Measurements from ENCODE around the gene PJA1. TPM values are rescaled to one million over a fixed set of nuclear protein-coding genes. Genes with fewer than 3 reads are reported as not detected.

The PJA1 gene
- total RNA-seq, 3 donors from 2014 or later (not counting 1 experiment from before 2014, with no cell fraction given) = 18.5 to 23.4 (median 22.0) TPM

DNA sequence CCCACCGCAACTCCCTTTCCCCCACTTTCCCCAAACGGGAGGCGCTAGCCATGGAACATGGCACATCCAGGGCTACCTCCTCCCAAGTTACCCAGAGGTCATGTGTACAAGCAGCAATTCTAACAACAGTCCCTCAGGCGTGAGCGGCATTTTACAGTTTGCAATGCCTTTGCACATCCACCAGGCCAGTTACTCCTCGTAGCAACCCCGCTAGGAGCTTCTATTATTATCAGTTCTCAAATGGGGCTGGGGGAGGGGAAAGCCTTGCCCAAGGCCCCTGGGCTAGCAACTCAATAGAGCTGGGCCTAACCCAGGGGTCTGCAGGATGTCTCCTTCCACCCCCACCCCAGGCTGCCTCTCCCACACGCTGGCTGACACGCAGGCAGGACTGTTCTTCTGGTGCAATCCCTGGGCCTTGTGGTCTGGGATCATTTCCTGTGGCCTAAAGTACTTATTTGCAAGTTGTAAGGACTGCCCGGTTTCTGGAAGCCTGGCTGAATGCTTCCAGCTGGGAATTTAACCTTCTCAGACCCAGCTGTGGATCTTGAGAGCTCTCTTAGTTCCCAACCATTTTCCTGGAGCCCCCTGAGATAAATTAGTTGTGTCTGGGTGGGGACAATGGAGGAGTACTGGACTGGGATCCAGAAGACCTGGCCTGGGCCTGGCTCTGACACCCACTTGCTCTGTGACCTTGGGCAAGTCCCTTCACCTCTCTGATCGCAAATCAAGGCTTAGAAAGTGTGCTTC lies 27.7 kb downstream of the PJA1 start:
- no peak overlapping the region for H3K4me3 ChIP-seq (ENCODE audit: low read length)
- Mint-ChIP-seq H3K27me3 (ENCODE audit: low read depth in 2 of 2) (peaks cover 8 to 20% of the 10 kb centered on the region in 2 donors), H3K4me3 (no peak overlapping the region), H3K4me1 (no peaks in the 10 kb centered on the region), H3K27ac (no peak overlapping the region), H3K36me3 (no peaks in the 10 kb centered on the region), H3K9me3 (no peaks in the 10 kb centered on the region)
- ATAC-seq = no peak
- H3K4me1 ChIP-seq (ENCODE audit: control insufficient read depth, insufficient read depth, low read length) = no peaks in the 10 kb centered on the region
- no peaks in the 10 kb centered on the region for H3K9me3 ChIP-seq (ENCODE audit: control insufficient read depth, insufficient read depth, low read length)
- peaks cover 3% of the 10 kb centered on the region for H3K27me3 ChIP-seq (ENCODE audit: control insufficient read depth, insufficient read depth, low read length)
- H3K27ac ChIP-seq (ENCODE audit: low read length) = no peak overlapping the region
- H3K36me3 ChIP-seq (ENCODE audit: control insufficient read depth, insufficient read depth, low read length) = no peaks in the 10 kb centered on the region
- 69% methylated on average over 7 of the region's 11 CpGs for WGBS (ENCODE audit: insufficient coverage)
- TF ChIP-seq, protein P1, sequence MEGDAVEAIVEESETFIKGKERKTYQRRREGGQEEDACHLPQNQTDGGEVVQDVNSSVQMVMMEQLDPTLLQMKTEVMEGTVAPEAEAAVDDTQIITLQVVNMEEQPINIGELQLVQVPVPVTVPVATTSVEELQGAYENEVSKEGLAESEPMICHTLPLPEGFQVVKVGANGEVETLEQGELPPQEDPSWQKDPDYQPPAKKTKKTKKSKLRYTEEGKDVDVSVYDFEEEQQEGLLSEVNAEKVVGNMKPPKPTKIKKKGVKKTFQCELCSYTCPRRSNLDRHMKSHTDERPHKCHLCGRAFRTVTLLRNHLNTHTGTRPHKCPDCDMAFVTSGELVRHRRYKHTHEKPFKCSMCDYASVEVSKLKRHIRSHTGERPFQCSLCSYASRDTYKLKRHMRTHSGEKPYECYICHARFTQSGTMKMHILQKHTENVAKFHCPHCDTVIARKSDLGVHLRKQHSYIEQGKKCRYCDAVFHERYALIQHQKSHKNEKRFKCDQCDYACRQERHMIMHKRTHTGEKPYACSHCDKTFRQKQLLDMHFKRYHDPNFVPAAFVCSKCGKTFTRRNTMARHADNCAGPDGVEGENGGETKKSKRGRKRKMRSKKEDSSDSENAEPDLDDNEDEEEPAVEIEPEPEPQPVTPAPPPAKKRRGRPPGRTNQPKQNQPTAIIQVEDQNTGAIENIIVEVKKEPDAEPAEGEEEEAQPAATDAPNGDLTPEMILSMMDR (IDR thresholded peaks at IDR 0.05) = no peak
- intact Hi-C loops (cut with micrococcal nuclease) = no loop called here
- no peak for DNase-seq

DNA sequence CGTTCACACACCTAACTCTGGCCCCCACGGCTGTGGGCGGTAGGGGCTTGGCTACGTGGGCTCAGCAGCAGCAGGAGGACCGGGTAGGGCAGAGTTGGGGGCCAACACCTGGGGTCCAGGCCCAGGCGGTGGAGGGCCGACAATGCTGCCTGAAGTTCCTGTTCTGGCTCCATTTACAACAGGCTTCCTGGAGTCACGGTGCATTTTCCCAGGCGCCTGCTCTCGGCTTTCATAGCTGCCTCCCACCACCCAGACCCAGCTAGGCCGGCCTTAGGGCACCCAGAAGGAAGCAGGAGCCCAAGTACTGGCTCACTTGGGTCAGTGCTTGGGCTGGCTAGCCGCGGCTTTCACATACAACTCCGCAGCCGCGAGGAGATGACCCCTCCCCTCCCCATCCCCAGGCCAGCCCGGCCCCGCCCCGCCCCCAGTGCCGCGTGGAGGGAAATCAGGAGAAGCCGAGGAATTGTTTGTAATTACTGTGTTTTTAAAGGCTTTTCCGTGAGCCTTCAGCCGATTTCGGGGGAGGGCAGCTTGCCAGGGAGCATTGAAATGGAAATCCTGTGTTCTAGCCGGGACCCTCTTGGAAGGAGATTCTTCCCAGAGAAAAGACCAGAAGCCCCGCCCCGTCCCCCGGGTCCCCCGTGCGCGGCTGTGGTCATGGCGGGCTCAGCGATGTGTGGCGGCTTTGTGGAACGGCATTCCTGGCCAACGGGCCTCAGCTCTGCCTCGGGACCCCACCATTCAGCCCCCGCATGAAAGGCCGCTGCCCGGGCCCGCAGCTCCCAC lies 28.5 kb downstream of the PJA1 start:
- ATAC-seq (no peak), DNase-seq (no peak)
- H3K36me3 Mint-ChIP-seq = no peaks in the 10 kb centered on the region
- H3K27me3 Mint-ChIP-seq (ENCODE audit: low read depth in 2 of 2) = peaks cover 10 to 20% of the 10 kb centered on the region in 2 donors
- H3K9me3 ChIP-seq (ENCODE audit: control insufficient read depth, insufficient read depth, low read length) = no peaks in the 10 kb centered on the region
- TF ChIP-seq, protein P1 (IDR thresholded peaks at IDR 0.05) = no peak
- no peaks in the 10 kb centered on the region for H3K36me3 ChIP-seq (ENCODE audit: control insufficient read depth, insufficient read depth, low read length)
- H3K4me3 ChIP-seq (ENCODE audit: low read length) = no peak overlapping the region
- no peaks in the 10 kb centered on the region for H3K9me3 Mint-ChIP-seq
- no peak overlapping the region for H3K27ac ChIP-seq (ENCODE audit: low read length)
- no peaks in the 10 kb centered on the region for H3K4me1 Mint-ChIP-seq
- no peaks in the 10 kb centered on the region for H3K4me1 ChIP-seq (ENCODE audit: control insufficient read depth, insufficient read depth, low read length)
- H3K27ac Mint-ChIP-seq = no peak overlapping the region
- 24% methylated on average over 31 of the region's 42 CpGs for WGBS (ENCODE audit: insufficient coverage)
- H3K4me3 Mint-ChIP-seq = no peak overlapping the region
- H3K27me3 ChIP-seq (ENCODE audit: control insufficient read depth, insufficient read depth, low read length) = peaks cover 3% of the 10 kb centered on the region
- intact Hi-C loops (cut with micrococcal nuclease) = no loop called here

DNA sequence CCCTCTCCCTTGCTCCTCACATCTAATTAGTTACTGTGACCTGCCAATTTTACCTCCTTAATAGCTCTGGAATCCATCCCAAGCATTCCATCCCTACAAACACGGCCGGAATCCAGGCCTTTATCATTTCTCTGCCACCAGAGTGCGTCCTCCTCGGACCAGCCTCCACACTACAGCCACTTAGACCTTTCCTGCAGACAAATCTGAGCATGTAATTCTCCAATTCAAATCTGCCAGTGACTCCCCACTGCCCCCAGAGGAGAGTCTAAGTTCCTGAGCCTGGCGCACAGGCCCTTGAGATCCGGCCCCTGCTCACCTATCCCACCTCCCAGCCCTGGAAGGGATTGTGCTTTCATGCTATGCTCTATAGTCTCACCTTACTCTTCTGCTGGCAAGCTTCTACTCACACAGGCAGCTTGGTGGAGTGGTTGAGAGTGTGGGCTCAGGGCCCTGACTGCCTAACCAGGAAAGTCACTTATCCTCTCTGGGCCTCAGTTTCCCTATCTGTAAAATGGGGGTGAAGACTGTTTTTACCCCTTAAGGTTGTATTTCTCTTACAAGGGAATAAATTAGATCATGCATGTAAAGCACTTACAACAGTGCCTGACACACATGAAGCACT lies 31.2 kb downstream of the PJA1 start:
- Mint-ChIP-seq H3K27me3 (ENCODE audit: low read depth in 2 of 2) (peaks cover 16 to 32% of the 10 kb centered on the region in 2 donors), H3K27ac (no peak overlapping the region), H3K9me3 (no peaks in the 10 kb centered on the region), H3K36me3 (no peaks in the 10 kb centered on the region), H3K4me3 (no peak overlapping the region), H3K4me1 (no peaks in the 10 kb centered on the region)
- Histone ChIP-seq H3K4me3 (ENCODE audit: low read length) (no peak overlapping the region), H3K27me3 (ENCODE audit: control insufficient read depth, insufficient read depth, low read length) (peaks cover 3% of the 10 kb centered on the region), H3K9me3 (ENCODE audit: control insufficient read depth, insufficient read depth, low read length) (no peaks in the 10 kb centered on the region), H3K4me1 (ENCODE audit: control insufficient read depth, insufficient read depth, low read length) (no peaks in the 10 kb centered on the region), H3K27ac (ENCODE audit: low read length) (no peak overlapping the region), H3K36me3 (ENCODE audit: control insufficient read depth, insufficient read depth, low read length) (no peaks in the 10 kb centered on the region)
- intact Hi-C loops (cut with micrococcal nuclease) = no loop called here
- TF ChIP-seq, protein P1 (IDR thresholded peaks at IDR 0.05) = no peak
- 32% methylated on average over 5 of the region's 6 CpGs for WGBS (ENCODE audit: insufficient coverage)
- ATAC-seq (no peak), DNase-seq (no peak)

Data from natural killer cell (primary cell).